AG04449 (cell line): ENCODE data around the gene PCDHGA1.

Source experiments
- CTCF ChIA-PET: fragments of 350-600 bp; formaldehyde crosslinking; extraction: SDS; loops from one replicate; lab custom pipeline; 2021; ENCODE audit warnings: antibody characterized with exemption; lab: Yijun Ruan, JAX
- POLR2A ChIA-PET: fragments of 400-600, 350-600 bp; formaldehyde crosslinking; extraction: SDS; loops from one replicate; lab custom pipeline; 2020; ENCODE audit warnings: antibody characterized with exemption, inconsistent platforms; lab: Yijun Ruan, JAX
- DNase-seq: peaks from one replicate; pipeline ENCODE4 v3.0.0-alpha.2; 2010; ENCODE audit warnings: low read depth, low spot score
- H3K4me3 ChIP-seq: 2 replicates; pipeline ENCODE4 v1.5.1; 2011; ENCODE audit warnings: low read depth, mild to moderate bottlenecking, control low read depth, low read length
- TF ChIP-seq, protein P1 (sequence below): IDR thresholded peaks from one replicate; pipeline ENCODE4 v1.5.1; 2011; ENCODE audit warnings: mild to moderate bottlenecking, moderate library complexity, low read length, control low read depth, inconsistent platforms; ENCODE audit not compliant: insufficient read depth; ENCODE audit errors: missing control alignments

PCDHGA1 gene

DNA sequence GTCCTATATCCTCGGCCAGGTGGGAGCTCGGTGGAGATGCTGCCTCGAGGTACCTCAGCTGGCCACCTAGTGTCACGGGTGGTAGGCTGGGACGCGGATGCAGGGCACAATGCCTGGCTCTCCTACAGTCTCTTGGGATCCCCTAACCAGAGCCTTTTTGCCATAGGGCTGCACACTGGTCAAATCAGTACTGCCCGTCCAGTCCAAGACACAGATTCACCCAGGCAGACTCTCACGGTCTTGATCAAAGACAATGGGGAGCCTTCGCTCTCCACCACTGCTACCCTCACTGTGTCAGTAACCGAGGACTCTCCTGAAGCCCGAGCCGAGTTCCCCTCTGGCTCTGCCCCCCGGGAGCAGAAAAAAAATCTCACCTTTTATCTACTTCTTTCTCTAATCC is 147.5 kb downstream of the PCDHGA1 start:
- TF ChIP-seq, protein P1, sequence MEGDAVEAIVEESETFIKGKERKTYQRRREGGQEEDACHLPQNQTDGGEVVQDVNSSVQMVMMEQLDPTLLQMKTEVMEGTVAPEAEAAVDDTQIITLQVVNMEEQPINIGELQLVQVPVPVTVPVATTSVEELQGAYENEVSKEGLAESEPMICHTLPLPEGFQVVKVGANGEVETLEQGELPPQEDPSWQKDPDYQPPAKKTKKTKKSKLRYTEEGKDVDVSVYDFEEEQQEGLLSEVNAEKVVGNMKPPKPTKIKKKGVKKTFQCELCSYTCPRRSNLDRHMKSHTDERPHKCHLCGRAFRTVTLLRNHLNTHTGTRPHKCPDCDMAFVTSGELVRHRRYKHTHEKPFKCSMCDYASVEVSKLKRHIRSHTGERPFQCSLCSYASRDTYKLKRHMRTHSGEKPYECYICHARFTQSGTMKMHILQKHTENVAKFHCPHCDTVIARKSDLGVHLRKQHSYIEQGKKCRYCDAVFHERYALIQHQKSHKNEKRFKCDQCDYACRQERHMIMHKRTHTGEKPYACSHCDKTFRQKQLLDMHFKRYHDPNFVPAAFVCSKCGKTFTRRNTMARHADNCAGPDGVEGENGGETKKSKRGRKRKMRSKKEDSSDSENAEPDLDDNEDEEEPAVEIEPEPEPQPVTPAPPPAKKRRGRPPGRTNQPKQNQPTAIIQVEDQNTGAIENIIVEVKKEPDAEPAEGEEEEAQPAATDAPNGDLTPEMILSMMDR = no peak
- H3K4me3 ChIP-seq = peak overlapping the region; percentile 84
- ChIA-PET CTCF (interaction anchor here (1.0 to 7.5 kb wide), 13 partner anchors 10 to 141 kb away, joined by 3 to 99 read pairs (median 7); partner anchors contain the start of genes DIAPH1, PCDHGA11, PCDHGA12 and PCDHGC5), POLR2A (interaction anchor here (1.0 to 1.7 kb wide), 2 partner anchors 31 to 44 kb away, joined by 3 to 8 read pairs; no protein-coding TSS in a partner anchor)
- DNase-seq = no peak

DNA sequence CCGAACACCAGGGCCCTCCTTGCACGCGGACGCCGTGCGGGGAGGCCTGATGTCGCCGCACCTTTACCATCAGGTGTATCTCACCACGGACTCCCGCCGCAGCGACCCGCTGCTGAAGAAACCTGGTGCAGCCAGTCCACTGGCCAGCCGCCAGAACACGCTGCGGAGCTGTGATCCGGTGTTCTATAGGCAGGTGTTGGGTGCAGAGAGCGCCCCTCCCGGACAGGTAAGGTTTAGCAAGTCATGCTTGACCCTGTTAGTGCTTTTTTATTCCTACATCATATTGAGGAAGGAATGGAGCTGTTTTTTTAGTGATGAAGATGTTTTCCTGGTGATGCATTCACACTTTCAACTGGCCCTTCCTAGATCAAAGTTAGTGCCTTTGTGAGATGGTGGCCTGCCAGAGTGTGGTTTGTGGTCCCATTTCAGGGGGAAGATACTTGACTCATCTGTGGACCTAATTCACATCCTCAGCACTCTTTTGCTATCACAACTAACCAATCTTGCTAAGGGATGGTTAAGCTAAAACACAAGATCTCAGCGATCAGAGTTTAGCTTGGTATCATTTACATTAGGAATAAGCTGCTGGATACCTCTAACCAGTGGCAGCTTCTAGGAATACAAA is 148.1 kb downstream of the PCDHGA1 start:
- ChIA-PET CTCF (interaction anchor here (0.9 to 7.5 kb wide), 17 partner anchors 9 to 140 kb away, joined by 3 to 99 read pairs (median 6); partner anchors contain the start of genes DIAPH1, PCDHGA11, PCDHGA12 and PCDHGC5), POLR2A (interaction anchor here (1.0 to 1.7 kb wide), 3 partner anchors 10 to 43 kb away, joined by 3 to 8 read pairs (median 5); partner anchors contain the start of gene PCDHGC5)
- TF ChIP-seq, protein P1 = peak; percentile 28
- DNase-seq = no peak
- H3K4me3 ChIP-seq = peak overlapping the region; percentile 84

DNA sequence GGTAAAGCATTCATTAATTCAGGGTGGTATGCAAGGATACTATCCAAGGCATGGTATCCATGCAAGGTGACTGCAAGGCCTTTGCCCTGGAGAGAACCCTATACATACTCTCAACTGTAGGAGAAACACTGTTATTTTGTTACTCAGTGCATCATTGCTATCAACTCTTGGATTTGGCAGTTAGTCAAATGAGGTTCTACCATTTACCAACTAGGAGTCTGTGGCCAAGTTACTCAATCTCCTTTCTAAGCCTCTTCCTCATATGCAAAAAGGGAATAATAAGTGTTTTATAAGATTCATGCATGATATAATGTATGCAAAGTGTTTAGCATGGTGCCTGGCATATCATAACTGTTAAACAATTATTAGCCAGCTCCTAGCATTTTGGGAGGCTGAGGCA is 149.5 kb downstream of the PCDHGA1 start:
- peak overlapping the region; percentile 40 for H3K4me3 ChIP-seq
- CTCF ChIA-PET = interaction anchor here (1.5 to 37.5 kb wide), 5 partner anchors 9 to 84 kb away, joined by 4 to 856 read pairs (median 9); partner anchors contain the start of gene PCDHGC5
- no peak for DNase-seq
- TF ChIP-seq, protein P1 = no peak
- POLR2A ChIA-PET = no interaction called here

DNA sequence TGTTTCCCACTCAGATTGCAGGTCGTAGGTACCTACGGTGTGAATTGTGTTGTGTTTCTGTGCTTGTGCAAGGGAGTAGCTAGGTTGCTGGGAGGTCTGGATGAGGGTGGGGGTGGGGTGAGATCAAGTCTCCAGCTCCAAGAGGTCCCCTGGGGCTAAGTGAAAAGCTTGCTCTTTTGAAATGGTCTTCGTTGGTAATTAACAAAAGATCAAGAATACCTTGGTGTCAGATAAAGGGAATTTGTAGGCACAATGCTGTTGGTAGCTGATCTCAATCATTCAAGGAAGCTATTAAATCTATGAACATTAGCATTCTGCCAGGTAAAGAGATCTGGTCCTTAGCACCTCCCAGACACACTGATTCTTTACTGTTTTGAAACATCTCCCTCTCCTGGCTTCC is 153.6 kb downstream of the PCDHGA1 start:
- TF ChIP-seq, protein P1 = no peak
- no peak for DNase-seq
- POLR2A ChIA-PET = no interaction called here
- CTCF ChIA-PET = interaction anchor here (0.9 to 37.5 kb wide), 6 partner anchors 9 to 74 kb away, joined by 4 to 856 read pairs (median 7); partner anchors contain the start of genes PCDHGA12 and PCDHGC3
- no peak overlapping the region; the same call in 1 of the 2 replicates for H3K4me3 ChIP-seq

DNA sequence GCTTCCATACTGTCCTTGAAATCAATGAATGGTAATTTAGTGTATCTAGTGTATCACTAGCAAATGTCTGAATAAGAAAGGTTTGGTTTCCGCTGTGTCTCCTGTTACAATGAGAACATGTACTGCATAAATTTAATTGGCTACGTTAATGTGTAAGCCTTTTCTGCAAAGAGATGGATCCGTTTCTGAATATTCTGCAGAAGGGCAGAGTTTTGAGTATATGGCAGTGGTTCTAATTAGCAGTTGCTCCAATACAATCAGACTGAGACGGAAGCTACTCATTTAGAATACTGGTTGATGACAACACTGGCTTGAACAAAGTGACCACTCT is 154.0 kb downstream of the PCDHGA1 start:
- peak overlapping the region; percentile 36 for H3K4me3 ChIP-seq
- TF ChIP-seq, protein P1 = no peak
- DNase-seq = no peak
- ChIA-PET CTCF (interaction anchor here (0.9 to 37.5 kb wide), 7 partner anchors 9 to 74 kb away, joined by 3 to 856 read pairs (median 5); partner anchors contain the start of genes PCDHGA12 and PCDHGC3), POLR2A (no interaction called here)
